ENCODE results near the gene CDH22. TPM values are rescaled to one million over a fixed set of nuclear protein-coding genes. Genes with fewer than 3 reads are reported as not detected.

Gene CDH22
- total and polyA plus RNA-seq, 2 donors (not counting 1 experiment from before 2014, with no cell fraction given) = not detected

GRCh38 chr20:46130534-46130933 lies 177.8 kb downstream of the CDH22 start:
- no peaks in the 10 kb centered on the region for H3K36me3 ChIP-seq (ENCODE audit: control insufficient read depth, insufficient read depth, low read length)
- TF ChIP-seq CTCF (conservative IDR thresholded peaks at IDR 0.05 in 1 of 2, IDR thresholded peaks at IDR 0.05 in 1 of 2; ENCODE audit: low read depth in 1 of 2, low read length in 2 of 2) (no peak), EZH2 (IDR thresholded peaks at IDR 0.05; ENCODE audit: low read length, missing control alignments) (no peak)
- no peaks in the 10 kb centered on the region for H4K20me1 ChIP-seq (ENCODE audit: control insufficient read depth, extremely low read depth, insufficient read depth, low read length)
- no peaks in the 10 kb centered on the region for H3K79me2 ChIP-seq (ENCODE audit: control insufficient read depth, insufficient read depth, low read length)
- H3K4me1 ChIP-seq (ENCODE audit: control insufficient read depth, extremely low read depth, insufficient read depth, low read length) = no peaks in the 10 kb centered on the region
- H2AFZ ChIP-seq (ENCODE audit: low read length) = no peak overlapping the region
- DNase-seq (ENCODE audit: low read depth in 2 of 2) = no peak
- H3K4me2 ChIP-seq (ENCODE audit: extremely low read depth, insufficient read depth, low read length) = no peak overlapping the region
- no peak overlapping the region for H3K4me3 ChIP-seq (replicated peaks in 1 of 4; ENCODE audit: control extremely low read depth in 1 of 4, insufficient read depth in 1 of 4, low read depth in 3 of 4, low read length in 4 of 4)
- no peaks in the 10 kb centered on the region for H3K9me3 ChIP-seq (ENCODE audit: control insufficient read depth, insufficient read depth, low read depth, low read length)
- H3K27ac ChIP-seq (ENCODE audit: insufficient read depth, low read length) = no peak overlapping the region
- no peaks in the 10 kb centered on the region for H3K27me3 ChIP-seq (ENCODE audit: control insufficient read depth, insufficient read depth, low read length)
- H3K9ac ChIP-seq (ENCODE audit: insufficient read depth, low read length) = no peak overlapping the region

GRCh38 chr20:46129955-46130481 lies 178.3 kb downstream of the CDH22 start:
- no peak overlapping the region for H3K9ac ChIP-seq (ENCODE audit: insufficient read depth, low read length)
- H3K27me3 ChIP-seq (ENCODE audit: control insufficient read depth, insufficient read depth, low read length) = no peaks in the 10 kb centered on the region
- no peak for DNase-seq (ENCODE audit: low read depth in 2 of 2)
- H3K4me3 ChIP-seq (replicated peaks in 1 of 4; ENCODE audit: control extremely low read depth in 1 of 4, insufficient read depth in 1 of 4, low read depth in 3 of 4, low read length in 4 of 4) = no peak overlapping the region
- no peak overlapping the region for H3K4me2 ChIP-seq (ENCODE audit: extremely low read depth, insufficient read depth, low read length)
- no peak overlapping the region for H2AFZ ChIP-seq (ENCODE audit: low read length)
- no peaks in the 10 kb centered on the region for H3K4me1 ChIP-seq (ENCODE audit: control insufficient read depth, extremely low read depth, insufficient read depth, low read length)
- no peaks in the 10 kb centered on the region for H3K36me3 ChIP-seq (ENCODE audit: control insufficient read depth, insufficient read depth, low read length)
- no peak for TF ChIP-seq CTCF (conservative IDR thresholded peaks at IDR 0.05 in 1 of 2, IDR thresholded peaks at IDR 0.05 in 1 of 2; ENCODE audit: low read depth in 1 of 2, low read length in 2 of 2)
- no peak for TF ChIP-seq EZH2 (IDR thresholded peaks at IDR 0.05; ENCODE audit: low read length, missing control alignments)
- H3K79me2 ChIP-seq (ENCODE audit: control insufficient read depth, insufficient read depth, low read length) = no peaks in the 10 kb centered on the region
- H3K9me3 ChIP-seq (ENCODE audit: control insufficient read depth, insufficient read depth, low read depth, low read length) = no peaks in the 10 kb centered on the region
- no peaks in the 10 kb centered on the region for H4K20me1 ChIP-seq (ENCODE audit: control insufficient read depth, extremely low read depth, insufficient read depth, low read length)
- no peak overlapping the region for H3K27ac ChIP-seq (ENCODE audit: insufficient read depth, low read length)

GRCh38 chr20:46128310-46129151 lies 179.8 kb downstream of the CDH22 start:
- H3K79me2 ChIP-seq (ENCODE audit: control insufficient read depth, insufficient read depth, low read length) = no peaks in the 10 kb centered on the region
- H2AFZ ChIP-seq (ENCODE audit: low read length) = no peak overlapping the region
- H3K27ac ChIP-seq (ENCODE audit: insufficient read depth, low read length) = no peak overlapping the region
- H4K20me1 ChIP-seq (ENCODE audit: control insufficient read depth, extremely low read depth, insufficient read depth, low read length) = no peaks in the 10 kb centered on the region
- DNase-seq (ENCODE audit: low read depth in 2 of 2) = peak in 1 of 2 donors; percentile 9
- no peaks in the 10 kb centered on the region for H3K4me1 ChIP-seq (ENCODE audit: control insufficient read depth, extremely low read depth, insufficient read depth, low read length)
- TF ChIP-seq EZH2 (IDR thresholded peaks at IDR 0.05; ENCODE audit: low read length, missing control alignments) = no peak
- peak; percentile 48 to 56 for TF ChIP-seq CTCF (conservative IDR thresholded peaks at IDR 0.05 in 1 of 2, IDR thresholded peaks at IDR 0.05 in 1 of 2; ENCODE audit: low read depth in 1 of 2, low read length in 2 of 2)
- H3K36me3 ChIP-seq (ENCODE audit: control insufficient read depth, insufficient read depth, low read length) = no peaks in the 10 kb centered on the region
- H3K4me2 ChIP-seq (ENCODE audit: extremely low read depth, insufficient read depth, low read length) = no peak overlapping the region
- H3K9ac ChIP-seq (ENCODE audit: insufficient read depth, low read length) = no peak overlapping the region
- no peaks in the 10 kb centered on the region for H3K27me3 ChIP-seq (ENCODE audit: control insufficient read depth, insufficient read depth, low read length)
- H3K9me3 ChIP-seq (ENCODE audit: control insufficient read depth, insufficient read depth, low read depth, low read length) = no peaks in the 10 kb centered on the region
- H3K4me3 ChIP-seq (replicated peaks in 1 of 4; ENCODE audit: control extremely low read depth in 1 of 4, insufficient read depth in 1 of 4, low read depth in 3 of 4, low read length in 4 of 4) = no peak overlapping the region
